Medulla oblongata (tissue), 1 donor: ENCODE data around the gene MAPK14.

Experiments used
- DNase-seq: peaks from one replicate; pipeline ENCODE4 v3.0.0-alpha.2; 2015; ENCODE audit errors: extremely low spot score

The MAPK14 gene

GRCh38 chr6:36101691-36102090 lies 74.1 kb downstream of the MAPK14 start:
- DNase-seq, result no peak

DNA sequence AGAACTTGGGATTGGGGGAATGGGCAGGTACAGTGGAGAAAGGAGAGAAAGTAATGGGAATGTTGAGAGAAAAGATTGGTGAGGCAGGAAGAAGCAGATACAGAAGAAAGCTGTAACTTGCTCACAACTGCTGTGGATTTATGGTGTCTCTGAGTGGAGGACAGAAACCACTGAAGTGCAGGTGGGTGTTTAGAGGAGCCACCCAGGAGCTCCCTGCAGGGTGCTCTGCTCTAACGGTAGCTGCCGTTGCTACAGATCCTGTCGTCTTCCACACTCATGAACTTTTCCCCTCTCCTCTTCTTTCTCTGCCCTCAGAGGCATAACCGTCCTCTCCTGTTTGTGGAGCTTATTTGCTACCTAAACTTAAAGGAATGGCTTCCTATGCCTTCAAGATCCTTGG lies 75.2 kb downstream of the MAPK14 start:
- no peak for DNase-seq

DNA sequence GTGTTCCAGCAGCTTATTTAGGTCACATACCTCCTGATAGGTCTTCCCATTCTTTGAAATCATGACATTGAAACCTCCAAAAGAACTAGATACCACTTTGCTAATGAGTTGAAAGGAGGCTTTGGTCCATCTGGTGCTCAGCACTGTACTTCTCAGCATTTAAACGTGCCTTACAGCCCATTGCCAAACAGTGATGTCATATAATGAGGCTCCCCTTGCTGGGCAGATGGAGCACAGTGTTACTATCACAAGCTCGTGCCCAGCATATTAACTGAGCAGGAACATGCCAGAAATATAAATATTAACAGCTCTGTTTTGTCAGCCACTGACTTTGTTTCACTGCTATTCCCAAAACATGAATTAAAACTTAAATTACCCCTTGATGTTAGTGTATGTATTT lies 77.2 kb downstream of the MAPK14 start:
- no peak for DNase-seq

- no peak for DNase-seq
These were observed 81.5 kb downstream of the MAPK14 start for GRCh38 chr6:36109092-36109491.

DNA sequence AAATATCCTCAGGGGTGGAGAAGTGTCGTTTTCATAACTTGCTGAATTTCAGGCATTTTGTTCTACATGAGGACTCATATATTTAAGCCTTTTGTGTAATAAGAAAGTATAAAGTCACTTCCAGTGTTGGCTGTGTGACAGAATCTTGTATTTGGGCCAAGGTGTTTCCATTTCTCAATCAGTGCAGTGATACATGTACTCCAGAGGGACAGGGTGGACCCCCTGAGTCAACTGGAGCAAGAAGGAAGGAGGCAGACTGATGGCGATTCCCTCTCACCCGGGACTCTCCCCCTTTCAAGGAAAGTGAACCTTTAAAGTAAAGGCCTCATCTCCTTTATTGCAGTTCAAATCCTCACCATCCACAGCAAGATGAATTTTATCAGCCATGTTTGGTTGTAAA lies 82.4 kb downstream of the MAPK14 start:
- DNase-seq, result no peak

DNA sequence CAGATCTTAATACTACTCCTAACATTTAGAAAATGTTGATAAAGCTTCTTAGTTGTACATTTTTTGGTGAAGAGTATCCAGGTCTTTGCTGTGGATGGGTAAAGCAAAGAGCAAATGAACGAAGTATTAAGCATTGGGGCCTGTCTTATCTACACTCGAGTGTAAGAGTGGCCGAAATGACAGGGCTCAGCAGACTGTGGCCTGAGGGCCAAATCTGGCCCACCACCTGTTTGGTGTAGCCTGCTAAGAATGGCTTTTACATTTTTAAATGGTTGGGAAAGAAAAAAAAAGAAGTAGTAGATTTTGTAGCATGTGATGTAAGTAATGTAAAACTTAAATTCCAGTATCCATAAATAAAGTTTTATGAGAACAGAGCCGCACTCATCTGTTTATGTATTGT lies 83.3 kb downstream of the MAPK14 start:
- no peak for DNase-seq

GRCh38 chr6:36111526-36111925 lies 83.9 kb downstream of the MAPK14 start:
- DNase-seq, result no peak

DNA sequence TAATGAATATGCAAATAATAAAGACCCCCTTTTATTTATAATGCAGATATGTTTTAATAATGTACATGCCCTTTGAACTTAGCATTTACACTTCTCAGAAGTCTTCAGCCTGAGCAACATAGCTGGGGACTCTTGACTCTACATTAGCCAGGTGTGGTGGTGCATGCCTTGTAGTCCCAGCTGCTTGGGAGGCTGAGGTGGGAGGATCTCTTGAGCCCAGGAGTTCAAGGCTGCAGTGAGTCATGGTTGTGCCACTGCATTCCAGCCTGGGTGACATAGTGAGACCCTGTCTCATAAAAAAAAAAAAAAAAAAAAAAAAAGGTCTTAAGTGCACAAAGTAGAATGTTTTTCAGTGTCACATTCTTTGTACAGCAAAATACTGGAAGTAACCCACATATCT lies 85.4 kb downstream of the MAPK14 start:
- no peak for DNase-seq

DNA sequence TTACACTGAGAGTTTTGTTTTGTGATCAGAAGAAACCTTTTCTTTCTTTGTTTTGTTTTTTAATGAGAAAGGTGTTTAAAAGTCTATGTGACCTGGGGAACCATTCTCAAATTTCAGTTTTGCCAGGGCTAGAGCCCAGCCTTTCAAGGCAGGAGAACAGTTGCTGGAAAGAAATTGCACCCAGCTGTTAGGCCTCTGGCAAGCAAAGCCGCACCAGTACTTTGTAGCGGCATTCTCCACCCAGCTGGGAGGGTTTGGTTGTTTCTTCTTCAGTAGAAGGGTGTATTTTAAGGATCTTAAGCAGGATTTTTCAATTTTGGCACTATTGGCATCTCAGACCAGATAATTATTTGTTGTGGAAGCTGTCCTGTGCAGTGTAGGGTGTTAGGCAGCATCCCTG lies 86.1 kb downstream of the MAPK14 start:
- DNase-seq, result no peak

GRCh38 chr6:36114798-36115408 lies 87.3 kb downstream of the MAPK14 start:
- DNase-seq, result no peak

- DNase-seq, result no peak
These were observed 87.8 kb downstream of the MAPK14 start for GRCh38 chr6:36115412-36115811.

DNA sequence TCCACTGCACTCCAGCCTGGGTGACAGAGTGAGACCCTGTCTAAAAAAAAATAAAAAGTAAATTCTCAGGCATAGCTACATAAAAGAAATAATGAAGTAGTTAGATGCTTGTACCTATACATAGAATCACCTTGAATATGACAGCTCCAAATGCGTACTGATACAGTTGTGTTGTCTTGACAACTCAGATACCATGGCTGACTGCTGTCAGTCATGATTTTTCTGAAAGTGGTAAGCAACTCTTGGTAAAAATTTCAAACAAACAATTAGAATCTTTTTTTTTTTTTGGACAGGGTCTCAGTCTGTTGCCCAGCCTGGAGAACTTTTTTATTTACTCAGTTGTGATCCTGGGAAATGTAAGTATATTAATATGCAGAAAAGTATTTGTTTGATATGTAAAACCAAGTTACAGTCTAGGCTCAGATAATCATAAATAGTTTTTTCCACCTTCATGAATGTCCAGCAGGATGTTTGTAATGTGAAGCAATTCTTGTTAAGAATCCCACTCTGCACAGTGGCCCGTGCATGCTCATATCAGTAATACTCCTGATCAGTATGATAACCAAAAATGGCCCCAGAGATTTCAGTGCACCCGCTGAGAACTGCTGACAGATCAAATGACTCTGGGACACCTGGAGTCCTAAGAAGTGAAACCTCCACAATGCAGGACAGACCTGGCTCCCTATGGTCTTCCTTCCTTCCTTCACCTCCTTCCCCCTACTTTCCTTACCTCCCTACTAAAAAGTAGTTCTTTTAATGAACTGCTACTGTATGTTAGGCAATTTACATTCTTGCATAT lies 88.7 kb downstream of the MAPK14 start:
- DNase-seq, result no peak

DNA sequence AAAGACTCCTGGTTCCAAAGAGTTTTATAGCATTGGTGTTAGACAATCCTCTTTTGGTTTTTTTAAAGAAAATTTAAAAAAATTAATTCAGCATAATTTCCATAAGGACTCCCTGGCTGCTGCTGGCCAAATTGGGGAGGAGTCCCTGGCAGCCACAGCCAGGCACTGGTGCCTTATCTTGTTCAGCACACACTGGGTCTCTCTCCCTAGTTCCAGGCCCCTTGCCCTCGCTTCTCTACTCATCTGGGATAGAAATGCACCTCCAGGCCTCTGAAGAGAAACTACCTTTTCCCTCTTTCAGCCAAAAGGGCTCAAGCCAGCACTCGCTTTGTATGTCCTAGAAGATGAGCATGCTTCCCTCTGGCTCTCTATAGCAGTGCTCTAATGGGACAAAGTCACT lies 89.3 kb downstream of the MAPK14 start:
- no peak for DNase-seq

GRCh38 chr6:36117658-36118549 lies 90.3 kb downstream of the MAPK14 start:
- no peak for DNase-seq

GRCh38 chr6:36118550-36119107 lies 91.0 kb downstream of the MAPK14 start:
- DNase-seq, result no peak

- DNase-seq, result no peak
These were observed 91.6 kb downstream of the MAPK14 start for GRCh38 chr6:36119209-36119608.

- no peak for DNase-seq
These were observed 92.4 kb downstream of the MAPK14 start for GRCh38 chr6:36120018-36120417.

DNA sequence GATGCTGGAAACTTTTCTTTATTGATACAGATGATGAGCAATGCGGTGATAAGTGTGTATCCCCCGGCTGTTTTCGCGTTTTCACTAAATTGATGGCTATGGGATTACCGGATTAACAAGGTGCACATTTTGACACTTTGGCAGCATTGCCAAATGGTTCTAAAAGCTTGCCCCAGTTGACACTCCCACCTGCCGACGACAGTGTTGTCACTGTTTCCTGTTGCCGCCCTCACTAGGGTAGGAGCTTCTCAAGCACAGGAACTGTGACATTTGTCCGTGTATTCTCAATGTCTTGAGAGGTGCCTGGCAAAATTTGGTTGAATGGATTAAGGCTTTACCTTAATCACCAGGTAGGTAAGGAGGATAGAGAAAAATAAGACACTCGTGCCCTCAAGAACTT lies 92.9 kb downstream of the MAPK14 start:
- DNase-seq, result no peak

DNA sequence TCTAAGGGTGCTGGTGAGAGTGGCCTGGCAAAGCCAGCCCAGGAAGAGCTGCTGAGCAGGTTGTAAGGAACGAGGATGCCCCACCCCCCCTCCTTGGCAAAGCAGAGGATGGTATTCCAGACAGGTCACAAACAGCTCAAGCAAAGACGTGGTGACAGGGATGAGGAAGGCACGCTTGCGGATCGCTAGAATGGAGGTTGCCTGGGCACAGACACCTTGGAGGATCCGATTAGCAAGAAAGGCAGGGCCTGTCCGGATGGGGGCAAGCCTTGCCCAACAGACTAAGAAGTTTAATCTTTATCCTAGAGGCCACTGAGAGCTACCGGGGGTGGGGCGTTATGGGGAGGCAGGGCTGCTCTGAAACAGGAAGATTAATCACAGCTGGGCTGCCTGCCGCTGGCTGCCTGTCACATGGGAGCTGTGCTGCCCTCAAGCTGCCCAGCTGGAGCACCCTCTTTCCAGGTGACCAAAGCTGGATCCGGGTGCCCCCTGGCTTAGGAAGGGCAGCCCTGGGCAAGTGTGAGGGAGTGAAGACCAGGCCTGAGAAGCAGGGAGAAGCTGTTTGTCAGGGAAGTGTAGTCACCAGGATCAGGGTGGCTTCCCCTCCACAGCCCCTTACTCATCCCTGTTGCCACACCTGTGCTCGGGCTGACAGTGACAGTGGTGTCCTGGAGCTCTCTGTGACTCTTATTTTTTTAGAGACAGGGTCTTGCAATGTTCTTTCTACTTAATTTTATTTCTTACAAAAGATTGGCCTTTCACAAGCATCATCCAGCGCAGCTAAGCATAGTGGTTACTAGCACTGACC lies 93.6 kb downstream of the MAPK14 start:
- no peak for DNase-seq

GRCh38 chr6:36121787-36122494 lies 94.3 kb downstream of the MAPK14 start:
- no peak for DNase-seq
